ENCODE measurements around the gene NHS.
"Not testable (repeated sequence)": the region's sequence is repeated elsewhere in the genome, so short reads cannot be mapped to it uniquely, and the experiment has no call there.

The NHS gene

GRCh38 chrX:17499512-17499911 is 124.5 kb downstream of the NHS start:
- DNase-seq, result no peak

- DNase-seq, result no peak
Measured at GRCh38 chrX:17500145-17500579, 125.2 kb downstream of the NHS start.

GRCh38 chrX:17501746-17502145 is 126.7 kb downstream of the NHS start:
- DNase-seq, result no peak

- not testable (repeated sequence) for DNase-seq
Measured at GRCh38 chrX:17506352-17506751, 131.4 kb downstream of the NHS start.

GRCh38 chrX:17511556-17511955 is 136.6 kb downstream of the NHS start:
- no peak for DNase-seq

GRCh38 chrX:17519358-17519757 is 144.4 kb downstream of the NHS start:
- no peak for DNase-seq

GRCh38 chrX:17520016-17520615 is 145.1 kb downstream of the NHS start:
- no peak for DNase-seq

GRCh38 chrX:17521871-17522693 is 147.1 kb downstream of the NHS start:
- DNase-seq, result no peak

- DNase-seq, result no peak
Measured at GRCh38 chrX:17525266-17525665, 150.3 kb downstream of the NHS start.

- DNase-seq, result no peak
Measured at GRCh38 chrX:17525762-17526555, 151.0 kb downstream of the NHS start.

- DNase-seq, result no peak
Measured at GRCh38 chrX:17527135-17527701, 152.2 kb downstream of the NHS start.

GRCh38 chrX:17527922-17528321 is 152.9 kb downstream of the NHS start:
- no peak for DNase-seq

- DNase-seq, result no peak
Measured at GRCh38 chrX:17529151-17529745, 154.2 kb downstream of the NHS start.

GRCh38 chrX:17531500-17531899 is 156.5 kb downstream of the NHS start:
- no peak for DNase-seq

- peak; percentile 1 for DNase-seq
Measured at GRCh38 chrX:17535229-17535628, 160.2 kb downstream of the NHS start.

GRCh38 chrX:17537723-17538243 is 162.8 kb downstream of the NHS start:
- no peak for DNase-seq

- no peak for DNase-seq
Measured at GRCh38 chrX:17542123-17542522, 167.1 kb downstream of the NHS start.

GRCh38 chrX:17544821-17545220 is 169.8 kb downstream of the NHS start:
- no peak for DNase-seq

GRCh38 chrX:17546356-17546755 is 171.4 kb downstream of the NHS start:
- DNase-seq, result no peak

- DNase-seq, result no peak
Measured at GRCh38 chrX:17547658-17548057, 172.7 kb downstream of the NHS start.

GRCh38 chrX:17549107-17549651 is 174.2 kb downstream of the NHS start:
- DNase-seq, result no peak

GRCh38 chrX:17550011-17550410 is 175.0 kb downstream of the NHS start:
- DNase-seq, result no peak
